Activated CD4-positive, alpha-beta memory T cell treated with anti-CD3 and anti-CD28 coated beads for 36 hours (primary cell): ENCODE data around the gene CPB2. TPM values are rescaled to one million over a fixed set of nuclear protein-coding genes. Genes with fewer than 3 reads are reported as not detected.

ENCODE experiments used
- CTCF ChIA-PET: fragments of 350-600 bp; sonication (Branson Sonifier 250); formaldehyde crosslinking; loops from one replicate; lab custom pipeline; 2021; ENCODE audit warnings: antibody characterized with exemption, inconsistent platforms; lab: Charles Lee
- POLR2A ChIA-PET: fragments of 350-600 bp; sonication (Branson Sonifier 250); formaldehyde crosslinking; loops from one replicate; lab custom pipeline; 2021; ENCODE audit warnings: antibody characterized with exemption; lab: Charles Lee
- DNase-seq: peaks from one replicate; pipeline ENCODE4 v3.0.0-alpha.2; 2020
- H3K27ac Mint-ChIP-seq: one replicate; pipeline ENCODE4 v1.8.0; 2021; ENCODE audit warnings: mixed read lengths
- H3K27me3 Mint-ChIP-seq: one replicate; pipeline ENCODE4 v1.8.0; 2021; ENCODE audit warnings: mixed read lengths
- H3K36me3 Mint-ChIP-seq: one replicate; pipeline ENCODE4 v1.8.0; 2021; ENCODE audit warnings: mixed read lengths
- H3K4me1 Mint-ChIP-seq: one replicate; pipeline ENCODE4 v1.8.0; 2021; ENCODE audit warnings: low read depth, mixed read lengths
- H3K4me3 Mint-ChIP-seq: one replicate; pipeline ENCODE4 v1.8.0; 2021; ENCODE audit warnings: mild to moderate bottlenecking, mixed read lengths
- H3K9me3 Mint-ChIP-seq: one replicate; pipeline ENCODE4 v1.8.0; 2021; ENCODE audit warnings: mixed read lengths
- intact Hi-C: fragments of 100-400 bp; cut with micrococcal nuclease; formaldehyde crosslinking; loops from one replicate; pipeline ENCODE4 v1.15.1; 2023
- total RNA-seq, 2 experiments: library from RNA; stranded (reverse); gene quantifications; one replicate each; pipeline ENCODE4 v1.2.3, GENCODE V29; 2021

Gene CPB2
- total RNA-seq, 2 experiments from 2014 or later: not detected

DNA sequence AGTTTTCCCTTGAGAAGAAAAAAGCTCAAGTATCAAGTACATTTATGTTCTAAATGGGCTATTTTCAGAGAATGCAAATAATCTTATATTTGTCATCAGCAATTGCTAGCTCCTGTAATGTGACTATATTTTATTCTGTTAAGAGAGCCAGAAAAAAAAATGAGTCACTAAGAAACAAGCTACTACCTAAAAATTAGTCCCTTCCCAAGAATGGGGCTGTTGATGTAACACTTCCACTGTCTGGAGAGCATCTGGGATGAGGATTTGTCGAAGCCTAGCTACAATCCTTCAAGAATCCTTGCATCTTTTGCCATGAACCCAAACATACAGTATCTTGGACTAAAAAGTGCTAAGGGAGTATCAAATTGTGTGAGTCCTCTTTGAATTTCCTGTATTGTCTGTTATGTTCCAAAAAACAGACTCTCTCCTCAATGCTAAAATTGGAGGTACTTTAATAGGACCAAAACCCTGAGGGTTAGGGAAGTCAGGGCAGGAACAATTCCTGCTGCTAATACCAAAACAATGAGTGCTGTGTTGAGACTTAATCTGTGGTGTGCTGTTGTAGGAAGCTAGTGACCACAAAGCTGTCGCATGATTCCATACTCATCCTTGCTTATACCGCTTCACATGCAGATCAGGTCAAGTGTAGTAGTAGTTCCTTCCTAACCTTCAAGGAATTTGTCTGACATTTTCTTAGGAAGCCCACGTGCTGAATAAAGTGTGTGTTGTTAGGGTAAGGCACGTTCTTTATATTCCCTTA is 47.4 kb downstream of the CPB2 start:
- peaks cover 8% of the 10 kb centered on the region for H3K27me3 Mint-ChIP-seq
- POLR2A ChIA-PET: no interaction called here
- H3K4me3 Mint-ChIP-seq: no peak overlapping the region
- intact Hi-C loops: no loop called here
- no peaks in the 10 kb centered on the region for H3K36me3 Mint-ChIP-seq
- peaks cover 4% of the 10 kb centered on the region for H3K4me1 Mint-ChIP-seq
- no peak overlapping the region for H3K27ac Mint-ChIP-seq
- DNase-seq: no peak
- CTCF ChIA-PET: interaction anchor here (0.6 to 0.9 kb wide), 2 partner anchors 69 to 217 kb away, joined by 3 read pairs; no protein-coding TSS in a partner anchor
- no peaks in the 10 kb centered on the region for H3K9me3 Mint-ChIP-seq

DNA sequence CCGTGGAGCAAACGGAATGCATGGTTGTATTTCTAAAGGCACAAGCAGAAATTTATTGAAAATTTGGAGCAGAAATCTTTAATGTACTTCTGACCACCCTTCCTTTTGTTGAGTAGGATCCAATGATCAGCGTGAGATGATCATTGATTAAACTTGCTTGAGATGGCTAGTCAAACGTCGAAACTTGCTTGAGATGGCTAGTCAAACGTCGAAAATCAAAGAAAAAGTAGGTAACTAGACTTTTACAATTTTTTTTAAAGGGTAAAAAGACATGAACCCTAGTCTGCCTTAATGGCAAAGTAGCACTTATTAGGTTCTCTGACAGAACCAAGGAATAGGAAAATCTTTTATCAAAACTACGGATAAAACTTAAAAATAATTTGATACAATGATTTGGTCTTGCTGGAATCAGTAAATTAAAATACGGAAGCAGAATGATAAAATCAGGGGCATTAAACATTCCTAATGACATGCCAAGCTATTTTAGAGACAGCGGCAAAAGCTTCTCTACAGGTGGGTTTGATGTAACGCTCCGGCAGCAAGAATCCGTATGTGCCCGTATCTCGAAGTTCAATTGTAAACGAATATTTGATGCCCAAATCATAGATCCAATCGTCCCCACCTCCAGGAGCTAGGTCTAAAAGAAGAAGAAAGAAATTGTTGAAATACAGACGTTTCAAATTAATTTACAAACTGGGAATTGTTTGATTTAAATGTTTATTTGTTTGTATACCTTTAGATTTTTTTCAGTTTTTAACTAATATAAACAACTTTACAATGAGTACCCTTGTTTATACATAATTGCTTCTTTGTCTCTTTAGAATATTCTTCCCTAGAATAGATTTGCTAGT is 51.4 kb downstream of the CPB2 start:
- Mint-ChIP-seq H3K27ac (peak overlapping the region; percentile 93), H3K4me3 (peak overlapping the region; percentile 90), H3K27me3 (peaks cover 8% of the 10 kb centered on the region), H3K4me1 (peaks cover 23% of the 10 kb centered on the region), H3K9me3 (no peaks in the 10 kb centered on the region), H3K36me3 (peaks cover 3% of the 10 kb centered on the region)
- ChIA-PET CTCF (interaction anchor here (0.7 to 1.6 kb wide), 7 partner anchors 9 to 429 kb away, joined by 3 to 5 read pairs (median 3); no protein-coding TSS in a partner anchor), POLR2A (no interaction called here)
- intact Hi-C loops: loop anchor here (2.0 to 5.0 kb wide), 4 partner anchors 107 to 1135 kb away; partner anchors contain the start of gene LRRC63
- DNase-seq: no peak

DNA sequence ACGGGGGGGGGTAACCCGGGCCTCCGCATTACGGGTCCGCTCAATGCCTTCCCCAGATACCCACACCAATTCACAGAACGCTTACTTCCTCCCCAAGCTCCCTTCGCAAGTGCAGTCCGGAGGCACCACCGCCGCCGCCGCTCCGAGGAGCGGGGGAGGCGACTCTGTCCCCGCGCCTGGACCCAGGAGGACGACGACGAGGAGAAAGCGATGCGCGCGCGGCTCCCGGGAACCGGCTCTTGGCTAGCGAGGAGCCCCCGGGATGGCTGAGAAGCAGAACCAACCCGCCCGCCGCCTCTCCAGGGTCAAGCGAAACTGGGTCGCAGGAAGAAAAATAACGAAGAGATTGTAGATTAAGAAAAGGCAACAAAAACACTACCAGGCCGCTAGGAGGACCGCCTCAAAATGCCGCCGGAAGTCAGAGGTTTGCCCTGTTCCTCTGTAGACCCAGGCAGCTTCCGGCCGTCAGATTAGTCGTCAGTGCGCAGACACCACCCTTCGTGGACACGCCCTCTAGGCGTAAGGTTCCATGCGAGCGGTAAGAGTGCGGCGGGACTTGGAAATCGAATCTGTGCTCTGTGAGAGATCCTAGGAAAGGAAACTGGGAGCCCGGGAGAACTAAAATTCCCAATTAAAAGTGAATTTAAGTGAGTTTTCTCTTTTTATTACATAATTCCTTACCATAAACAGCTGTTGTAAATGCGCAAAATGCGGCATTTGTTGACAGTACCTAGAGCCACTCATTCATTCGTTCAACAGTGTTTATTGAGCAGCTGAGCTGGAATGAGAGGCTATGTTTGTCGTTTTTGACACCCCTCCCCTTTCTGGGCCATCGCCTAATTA is 52.3 kb downstream of the CPB2 start, which contains the start of gene ZC3H13:
ZC3H13 (minus strand) TSS at position 428 of the 843 bp plus-strand sequence. CDS start 7,239 bp downstream, outside the sequence.
- peak within 1 kb of the TSS; percentile 90 for H3K4me3 Mint-ChIP-seq
- CTCF ChIA-PET: interaction anchor here (0.7 to 1.6 kb wide), 8 partner anchors 10 to 429 kb away, joined by 3 to 5 read pairs (median 3); no protein-coding TSS in a partner anchor

DNA sequence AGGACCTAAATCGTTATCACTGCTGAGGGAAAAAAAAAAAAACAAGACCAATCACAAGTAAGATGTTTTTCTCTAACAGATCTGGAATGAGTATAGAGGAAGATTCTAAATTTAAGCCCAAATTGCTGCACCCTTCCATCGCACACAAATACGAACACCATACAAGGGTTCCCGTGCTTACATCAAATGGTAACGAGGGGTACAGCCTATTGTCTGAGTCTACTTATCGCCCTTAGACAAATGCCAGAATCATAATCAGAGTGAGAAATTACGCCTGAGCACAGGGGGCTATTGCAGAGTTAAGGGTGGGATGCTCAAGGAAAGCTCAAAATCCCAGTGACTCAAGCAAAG is 52.9 kb downstream of the CPB2 start:
- Mint-ChIP-seq H3K36me3 (peaks cover 3% of the 10 kb centered on the region), H3K4me1 (peaks cover 29% of the 10 kb centered on the region), H3K27me3 (peaks cover 8% of the 10 kb centered on the region), H3K9me3 (no peaks in the 10 kb centered on the region), H3K4me3 (peak overlapping the region; percentile 90), H3K27ac (peak overlapping the region; percentile 93)
- DNase-seq: no peak
- ChIA-PET POLR2A (interaction anchor here (0.9 kb wide), 1 partner anchor 130 kb away, joined by 3 read pairs; the partner anchor contains the start of gene LCP1), CTCF (interaction anchor here (1.0 to 1.6 kb wide), 4 partner anchors 10 to 428 kb away, joined by 3 read pairs; no protein-coding TSS in a partner anchor)
- intact Hi-C loops: loop anchor here (1.0 to 5.0 kb wide), 6 partner anchors 74 to 1133 kb away; partner anchors contain the start of gene LRRC63

More for the DNA sequence above, 52.3 kb downstream of the CPB2 start, which contains the start of gene ZC3H13:
- Mint-ChIP-seq H3K36me3 (peaks cover 3% of the 10 kb centered on the region), H3K9me3 (no peaks in the 10 kb centered on the region), H3K4me1 (peaks cover 28% of the 10 kb centered on the region), H3K27ac (peak within 1 kb of the TSS; percentile 93), H3K27me3 (peaks cover 8% of the 10 kb centered on the region)
- DNase-seq: peak; percentile 96
- POLR2A ChIA-PET: interaction anchor here (0.9 kb wide), 1 partner anchor 129 kb away, joined by 3 read pairs; the partner anchor contains the start of gene LCP1
- intact Hi-C loops: loop anchor here (1.0 to 5.0 kb wide), 6 partner anchors 74 to 1134 kb away; partner anchors contain the start of gene LRRC63

DNA sequence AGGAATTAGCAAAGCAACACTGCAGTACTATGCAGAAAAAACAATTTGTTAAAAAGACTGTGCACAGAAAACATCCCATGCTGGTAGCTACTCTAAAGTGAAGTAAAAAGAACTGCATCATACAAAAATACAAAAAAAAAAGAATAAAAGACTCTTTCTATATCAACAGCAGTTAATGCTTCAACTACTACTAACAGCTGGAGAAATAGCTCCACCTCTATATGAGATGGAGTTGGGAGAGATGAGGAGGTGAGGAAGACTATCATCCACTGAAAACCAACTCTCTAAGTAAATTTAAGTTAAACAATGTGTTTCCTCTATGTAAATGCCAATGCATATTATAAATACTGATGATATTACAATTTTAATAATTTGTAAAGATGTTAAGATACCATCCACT is 54.1 kb downstream of the CPB2 start:
- Mint-ChIP-seq H3K27ac (no peak overlapping the region), H3K9me3 (no peaks in the 10 kb centered on the region), H3K36me3 (peaks cover 3% of the 10 kb centered on the region), H3K4me3 (no peak overlapping the region), H3K27me3 (peaks cover 4% of the 10 kb centered on the region), H3K4me1 (peaks cover 34% of the 10 kb centered on the region)
- CTCF ChIA-PET: no interaction called here
- POLR2A ChIA-PET: no interaction called here
- intact Hi-C loops: loop anchor here (5.0 kb wide), 1 partner anchor 162 kb away; the partner anchor contains the start of gene LRRC63
- DNase-seq: no peak

DNA sequence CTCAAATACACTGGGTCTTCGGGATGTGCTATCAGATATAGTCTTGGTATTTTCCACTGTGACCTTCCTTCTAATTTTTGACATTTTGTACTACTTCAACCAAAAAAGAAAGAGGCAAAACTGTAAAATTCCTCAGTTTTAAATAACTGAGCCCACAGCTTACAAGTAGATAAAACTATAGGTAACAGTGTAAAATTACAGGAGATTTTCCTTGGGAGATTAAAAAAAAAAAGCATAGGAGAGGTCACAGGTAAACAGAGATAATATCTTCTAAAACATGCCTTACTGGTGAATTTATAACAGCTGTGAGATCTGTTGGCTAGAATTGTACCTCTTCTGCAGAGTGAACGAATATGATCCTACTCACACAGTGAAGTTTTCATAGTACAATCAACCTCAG is 59.4 kb downstream of the CPB2 start:
- Mint-ChIP-seq H3K4me3 (no peak overlapping the region), H3K27ac (no peak overlapping the region)
- POLR2A ChIA-PET: no interaction called here

DNA sequence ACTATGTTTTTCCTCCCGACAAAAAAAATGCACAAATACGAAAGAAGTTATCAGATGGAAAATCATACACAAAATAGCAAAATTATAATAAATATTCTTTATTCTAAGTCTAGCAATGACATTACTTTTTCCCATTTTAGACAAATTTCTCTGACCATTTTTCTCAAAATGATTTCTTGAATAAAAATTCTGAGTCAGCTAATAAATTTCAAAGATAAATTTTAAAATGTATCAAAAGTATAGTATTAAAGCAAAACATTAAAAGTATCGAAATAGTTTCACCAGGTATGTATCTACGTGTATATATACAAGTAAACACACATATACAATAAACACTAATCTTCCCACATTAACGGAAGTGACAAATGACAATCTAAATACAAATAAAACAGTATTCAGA is 61.2 kb downstream of the CPB2 start:
- Mint-ChIP-seq H3K4me1 (peaks cover 19% of the 10 kb centered on the region), H3K9me3 (no peaks in the 10 kb centered on the region), H3K27ac (no peak overlapping the region), H3K4me3 (no peak overlapping the region), H3K36me3 (peaks cover 17% of the 10 kb centered on the region), H3K27me3 (no peaks in the 10 kb centered on the region)
- CTCF ChIA-PET: no interaction called here
- no peak for DNase-seq
- intact Hi-C loops: no loop called here
- POLR2A ChIA-PET: no interaction called here

More for the DNA sequence above, 59.4 kb downstream of the CPB2 start:
- peaks cover 11% of the 10 kb centered on the region for H3K36me3 Mint-ChIP-seq
- no peaks in the 10 kb centered on the region for H3K27me3 Mint-ChIP-seq
- intact Hi-C loops: no loop called here
- no peaks in the 10 kb centered on the region for H3K9me3 Mint-ChIP-seq
- peaks cover 26% of the 10 kb centered on the region for H3K4me1 Mint-ChIP-seq
- DNase-seq: no peak
- CTCF ChIA-PET: interaction anchor here (0.6 kb wide), 1 partner anchor 413 kb away, joined by 3 read pairs; no protein-coding TSS in a partner anchor

DNA sequence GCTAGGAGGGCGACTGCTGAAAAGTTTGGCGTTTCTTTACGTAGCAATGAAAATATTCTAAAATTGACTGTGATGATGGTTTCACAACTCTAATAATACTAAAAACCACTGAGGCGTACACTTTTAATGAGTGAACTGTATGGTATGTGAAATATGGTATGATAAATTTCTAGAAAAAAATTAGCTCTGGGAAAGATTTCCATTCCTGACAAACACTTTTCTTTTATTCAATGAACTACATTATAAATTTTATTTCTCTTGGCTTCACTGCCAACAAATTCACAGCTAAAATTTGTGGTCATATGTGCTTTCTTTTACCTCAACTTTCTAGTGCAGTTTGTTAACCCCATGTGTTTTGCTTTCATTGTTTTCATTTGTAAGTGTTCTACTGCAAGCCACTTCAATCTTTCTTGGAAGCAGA is 63.4 kb downstream of the CPB2 start:
- H3K27me3 Mint-ChIP-seq: no peaks in the 10 kb centered on the region
- ChIA-PET CTCF (no interaction called here), POLR2A (no interaction called here)
- H3K4me3 Mint-ChIP-seq: no peak overlapping the region
- H3K27ac Mint-ChIP-seq: no peak overlapping the region
- DNase-seq: no peak
- intact Hi-C loops: no loop called here
- H3K36me3 Mint-ChIP-seq: peaks cover 30% of the 10 kb centered on the region
- H3K9me3 Mint-ChIP-seq: no peaks in the 10 kb centered on the region
- H3K4me1 Mint-ChIP-seq: peaks cover 7% of the 10 kb centered on the region

DNA sequence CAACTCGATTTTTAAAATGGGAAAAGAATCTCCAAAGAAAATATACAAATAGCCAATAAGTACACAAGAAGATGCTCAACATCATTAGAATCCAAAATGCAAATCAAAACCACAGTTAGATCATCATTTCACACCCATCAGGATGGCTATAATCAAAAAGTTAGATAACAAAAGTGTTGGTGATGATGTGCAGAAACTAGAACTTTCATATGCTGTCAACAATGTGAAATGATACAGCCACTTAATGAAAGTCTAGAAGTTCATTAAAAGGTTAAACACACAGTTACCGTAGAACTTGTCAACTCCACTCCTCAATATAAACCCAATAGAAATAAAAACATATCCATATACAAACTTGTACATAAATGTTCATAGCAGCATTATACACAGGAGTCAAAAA is 64.1 kb downstream of the CPB2 start:
- intact Hi-C loops: no loop called here
- CTCF ChIA-PET: interaction anchor here (1.2 kb wide), 1 partner anchor 12 kb away, joined by 3 read pairs; the partner anchor contains the start of gene ZC3H13
- POLR2A ChIA-PET: no interaction called here

DNA sequence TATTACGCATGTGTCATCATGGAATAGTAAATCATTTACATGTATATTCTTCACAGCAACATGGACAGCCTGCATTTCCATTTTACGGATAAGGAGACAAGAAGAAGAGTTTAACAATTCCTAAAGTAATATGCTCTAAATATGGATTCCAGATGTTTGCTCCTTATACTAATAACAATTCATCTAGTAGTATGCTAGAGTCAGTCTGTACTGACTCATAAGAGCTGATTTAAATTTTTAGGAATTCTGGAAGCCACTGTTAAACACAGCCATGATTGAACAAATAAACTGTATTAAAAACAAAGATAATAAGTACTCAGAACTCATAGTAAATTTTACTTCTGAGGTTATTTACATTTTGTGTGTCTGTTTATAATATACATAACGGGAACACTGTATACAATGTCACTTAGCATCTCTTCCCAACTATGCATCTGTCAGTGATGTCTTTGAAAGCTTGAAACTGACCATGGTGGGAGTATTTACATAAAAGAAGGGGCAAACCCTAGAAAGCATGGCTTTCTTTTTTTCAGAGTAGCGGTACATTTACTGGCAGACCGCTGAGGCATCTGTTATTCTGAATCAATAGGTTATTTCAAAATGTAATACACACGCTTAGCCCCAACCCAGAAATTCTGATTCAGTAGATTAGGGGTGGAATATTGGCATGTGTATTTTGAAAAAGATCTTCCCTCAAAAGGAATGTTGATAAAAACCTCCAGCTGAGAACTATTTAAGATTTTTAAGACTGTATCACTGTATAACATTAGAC is 65.2 kb downstream of the CPB2 start:
- H3K9me3 Mint-ChIP-seq: no peaks in the 10 kb centered on the region
- ChIA-PET POLR2A (no interaction called here), CTCF (interaction anchor here (1.2 kb wide), 1 partner anchor 13 kb away, joined by 3 read pairs; the partner anchor contains the start of gene ZC3H13)
- no peak for DNase-seq
- no peak overlapping the region for H3K27ac Mint-ChIP-seq
- intact Hi-C loops: no loop called here
- peaks cover 43% of the 10 kb centered on the region for H3K36me3 Mint-ChIP-seq
- H3K4me1 Mint-ChIP-seq: no peaks in the 10 kb centered on the region
- H3K4me3 Mint-ChIP-seq: no peak overlapping the region
- no peaks in the 10 kb centered on the region for H3K27me3 Mint-ChIP-seq

More for the DNA sequence above, 64.1 kb downstream of the CPB2 start:
- H3K27me3 Mint-ChIP-seq: no peaks in the 10 kb centered on the region
- peaks cover 5% of the 10 kb centered on the region for H3K4me1 Mint-ChIP-seq
- H3K4me3 Mint-ChIP-seq: no peak overlapping the region
- H3K36me3 Mint-ChIP-seq: peaks cover 35% of the 10 kb centered on the region
- DNase-seq: no peak
- H3K9me3 Mint-ChIP-seq: no peaks in the 10 kb centered on the region
- no peak overlapping the region for H3K27ac Mint-ChIP-seq
